CD4-positive, alpha-beta T cell (primary cell): Measurements from ENCODE around the gene SORL1. TPM values are rescaled to one million over a fixed set of nuclear protein-coding genes. Genes with fewer than 3 reads are reported as not detected.

ENCODE experiments used
- ATAC-seq: fragments of 200-7000 bp; cut with Tn5 transposase; one replicate; pipeline ENCODE4 v1.10.0; 2022; ENCODE audit warnings: mild to moderate bottlenecking; ENCODE audit not compliant: poor library complexity
- CTCF ChIA-PET: fragments of 350-600 bp; sonication (Branson Sonifier 250); formaldehyde crosslinking; loops from one replicate; lab custom pipeline; 2021; ENCODE audit warnings: antibody characterized with exemption, inconsistent platforms; lab: Charles Lee
- POLR2A ChIA-PET: fragments of 350-600 bp; sonication (Branson Sonifier 250); formaldehyde crosslinking; loops from one replicate; lab custom pipeline; 2021; ENCODE audit warnings: antibody characterized with exemption, inconsistent platforms; lab: Charles Lee
- DNase-seq, 14 experiments: peaks; one replicate each; pipeline ENCODE4 v3.0.0-alpha.2; 2013 to 2020; ENCODE audit warnings: mixed read lengths in 2 of 14
- H3K27ac ChIP-seq, 2 donors: one replicate each; pipeline versions ENCODE4 v1.5.1 to v1.7.0; 2013; ENCODE audit warnings: low read length in 2 of 2, low read depth in 1 of 2, mild to moderate bottlenecking in 1 of 2
- H3K27me3 ChIP-seq, 2 experiments: 1 replicate in 1 of 2; 2 replicates in 1 of 2; pipeline versions ENCODE4 v1.6.1 to v1.7.0; 2013; ENCODE audit warnings: low read length in 2 of 2, control low read depth in 1 of 2, mild to moderate bottlenecking in 1 of 2, moderate library complexity in 1 of 2; ENCODE audit not compliant: insufficient read depth in 2 of 2, control insufficient read depth in 1 of 2
- H3K36me3 ChIP-seq: one replicate; pipeline ENCODE4 v1.6.1; 2013; ENCODE audit warnings: low read length, control low read depth; ENCODE audit not compliant: insufficient read depth
- H3K4me1 ChIP-seq: one replicate; pipeline ENCODE4 v1.6.1; 2013; ENCODE audit warnings: low read length, control low read depth; ENCODE audit not compliant: insufficient read depth
- H3K4me3 ChIP-seq: one replicate; pipeline ENCODE4 v1.5.1; 2013; ENCODE audit warnings: mild to moderate bottlenecking, low read length, moderate library complexity
- H3K9me3 ChIP-seq, 2 experiments: 1 replicate in 1 of 2; 2 replicates in 1 of 2; pipeline versions ENCODE4 v1.6.1 to v1.7.0; 2013; ENCODE audit warnings: low read length in 2 of 2, mild to moderate bottlenecking in 2 of 2, control low read depth in 1 of 2, moderate library complexity in 1 of 2; ENCODE audit not compliant: control insufficient read depth in 1 of 2, insufficient read depth in 1 of 2
- H3K27ac Mint-ChIP-seq: one replicate; pipeline ENCODE4 v1.8.0; 2020; ENCODE audit warnings: mixed read lengths
- H3K27me3 Mint-ChIP-seq: one replicate; pipeline ENCODE4 v1.8.0; 2021; ENCODE audit warnings: mixed read lengths
- H3K36me3 Mint-ChIP-seq: one replicate; pipeline ENCODE4 v1.8.0; 2021; ENCODE audit warnings: low read depth, mixed read lengths
- H3K4me1 Mint-ChIP-seq: one replicate; pipeline ENCODE4 v1.8.0; 2021; ENCODE audit warnings: low read depth, mixed read lengths
- H3K4me3 Mint-ChIP-seq: one replicate; pipeline ENCODE4 v1.8.0; 2020; ENCODE audit warnings: mild to moderate bottlenecking, mixed read lengths
- H3K9me3 Mint-ChIP-seq: one replicate; pipeline ENCODE4 v1.8.0; 2020; ENCODE audit warnings: mixed read lengths
- CTCF ChIP-seq: fragments of 200-600 bp; IDR thresholded peaks from one replicate; pipeline ENCODE4 v1.8.0; 2022; ENCODE audit warnings: antibody characterized with exemption, mild to moderate bottlenecking
- intact Hi-C, 2 experiments: fragments of 100-400 bp; cut with DNase I in 1 of 2; cut with micrococcal nuclease in 1 of 2; formaldehyde crosslinking; loops; one replicate each; pipeline versions ENCODE4 v1.15.1 to v1.9.0; 2023 to 2025; cut with DNase I, micrococcal nuclease
- total RNA-seq, 174 experiments: library from RNA in 2 of 174; stranded (reverse) in 2 of 174; gene quantifications; one replicate each; pipeline ENCODE4 v1.2.3 and lab custom pipeline; 2021 to 2026

The SORL1 gene
- total RNA-seq, 2 experiments from 2014 or later, result 235 to 241 TPM

GRCh38 chr11:121459413-121460017 lies 7.4 kb downstream of the SORL1 start:
- peak in 11 of 14 experiments; percentile 37 to 71 (median 50) for DNase-seq
- H3K9me3 Mint-ChIP-seq, result no peaks in the 10 kb centered on the region
- Histone ChIP-seq H3K4me3 (peak overlapping the region; percentile 43), H3K27me3 (no peaks in the 10 kb centered on the region), H3K4me1 (peaks cover 96% of the 10 kb centered on the region), H3K9me3 (no peaks in the 10 kb centered on the region), H3K36me3 (peaks cover 17% of the 10 kb centered on the region), H3K27ac (peak overlapping the region; percentile 51 to 68)
- POLR2A ChIA-PET, result interaction anchor here (0.6 to 11.7 kb wide), 15 partner anchors 9 to 168 kb away, joined by 3 to 326 read pairs (median 3); partner anchors contain the start of genes SC5D, SORL1 and SORL1-AS1
- ATAC-seq, result peak; percentile 39
- CTCF ChIA-PET, result interaction anchor here (1.4 to 1.6 kb wide), 2 partner anchors 8 to 9 kb away, joined by 3 to 4 read pairs; no protein-coding TSS in a partner anchor
- H3K27me3 Mint-ChIP-seq, result no peaks in the 10 kb centered on the region
- H3K4me3 Mint-ChIP-seq, result peak overlapping the region; percentile 68
- no peak for TF ChIP-seq CTCF
- peaks cover 99% of the 10 kb centered on the region for H3K4me1 Mint-ChIP-seq
- H3K27ac Mint-ChIP-seq, result peak overlapping the region; percentile 93
- peaks cover 59% of the 10 kb centered on the region for H3K36me3 Mint-ChIP-seq
- intact Hi-C loops, result loop anchor here in 1 of 2 experiments (5.0 to 10.0 kb wide), 2 partner anchors 135 to 167 kb away; partner anchors contain the start of gene SC5D

- Histone ChIP-seq H3K27me3 (no peaks in the 10 kb centered on the region), H3K4me3 (no peak overlapping the region), H3K27ac (peak overlapping the region; percentile 8 to 50), H3K9me3 (no peaks in the 10 kb centered on the region), H3K36me3 (peaks cover 14% of the 10 kb centered on the region), H3K4me1 (peaks cover 96% of the 10 kb centered on the region)
- H3K27ac Mint-ChIP-seq, result peak overlapping the region; percentile 93
- TF ChIP-seq CTCF, result no peak
- peaks cover 50% of the 10 kb centered on the region for H3K36me3 Mint-ChIP-seq
- intact Hi-C loops, result loop anchor here in 1 of 2 experiments (5.0 kb wide), 1 partner anchor 169 kb away; the partner anchor contains the start of gene SC5D
- H3K4me1 Mint-ChIP-seq, result peaks cover 99% of the 10 kb centered on the region
- DNase-seq (no peak), ATAC-seq (no peak)
- ChIA-PET POLR2A (interaction anchor here (0.5 to 11.7 kb wide), 6 partner anchors 13 to 135 kb away, joined by 3 to 326 read pairs (median 5); partner anchors contain the start of genes SORL1 and SORL1-AS1), CTCF (interaction anchor here (1.9 kb wide), 1 partner anchor 8 kb away, joined by 4 read pairs; the partner anchor contains the start of gene SORL1-AS1)
- no peaks in the 10 kb centered on the region for H3K9me3 Mint-ChIP-seq
- H3K4me3 Mint-ChIP-seq, result peak overlapping the region; percentile 67
- H3K27me3 Mint-ChIP-seq, result no peaks in the 10 kb centered on the region
Measured at GRCh38 chr11:121460941-121461514, 8.9 kb downstream of the SORL1 start.

- peak overlapping the region; percentile 93 for H3K27ac Mint-ChIP-seq
- no peaks in the 10 kb centered on the region for H3K27me3 Mint-ChIP-seq
- Histone ChIP-seq H3K9me3 (no peaks in the 10 kb centered on the region), H3K36me3 (peaks cover 14% of the 10 kb centered on the region), H3K4me3 (no peak overlapping the region), H3K4me1 (peaks cover 96% of the 10 kb centered on the region), H3K27me3 (no peaks in the 10 kb centered on the region), H3K27ac (peak overlapping the region; percentile 57 to 70)
- TF ChIP-seq CTCF, result no peak
- peaks cover 41% of the 10 kb centered on the region for H3K36me3 Mint-ChIP-seq
- CTCF ChIA-PET, result interaction anchor here (1.9 kb wide), 1 partner anchor 9 kb away, joined by 4 read pairs; the partner anchor contains the start of gene SORL1-AS1
- peaks cover 98% of the 10 kb centered on the region for H3K4me1 Mint-ChIP-seq
- intact Hi-C loops, result loop anchor here in 1 of 2 experiments (5.0 kb wide), 1 partner anchor 170 kb away; the partner anchor contains the start of gene SC5D
- peak overlapping the region; percentile 67 for H3K4me3 Mint-ChIP-seq
- no peaks in the 10 kb centered on the region for H3K9me3 Mint-ChIP-seq
- POLR2A ChIA-PET, result interaction anchor here (0.5 to 11.7 kb wide), 7 partner anchors 14 to 1610 kb away, joined by 3 to 326 read pairs (median 4); partner anchors contain the start of genes SC5D, SORL1 and SORL1-AS1
- ATAC-seq (no peak), DNase-seq (no peak)
Measured at GRCh38 chr11:121461843-121462242, 9.7 kb downstream of the SORL1 start.
